HG03520 (cell line): ENCODE results near the gene PCNA.

Source experiments
- ATAC-seq: cut with Tn5 transposase; IDR thresholded peaks from one replicate; pipeline ENCODE4 v1.9.1; 2021; ENCODE audit warnings: mild to moderate bottlenecking, moderate library complexity; ENCODE audit not compliant: unreplicated experiment

The PCNA gene

DNA sequence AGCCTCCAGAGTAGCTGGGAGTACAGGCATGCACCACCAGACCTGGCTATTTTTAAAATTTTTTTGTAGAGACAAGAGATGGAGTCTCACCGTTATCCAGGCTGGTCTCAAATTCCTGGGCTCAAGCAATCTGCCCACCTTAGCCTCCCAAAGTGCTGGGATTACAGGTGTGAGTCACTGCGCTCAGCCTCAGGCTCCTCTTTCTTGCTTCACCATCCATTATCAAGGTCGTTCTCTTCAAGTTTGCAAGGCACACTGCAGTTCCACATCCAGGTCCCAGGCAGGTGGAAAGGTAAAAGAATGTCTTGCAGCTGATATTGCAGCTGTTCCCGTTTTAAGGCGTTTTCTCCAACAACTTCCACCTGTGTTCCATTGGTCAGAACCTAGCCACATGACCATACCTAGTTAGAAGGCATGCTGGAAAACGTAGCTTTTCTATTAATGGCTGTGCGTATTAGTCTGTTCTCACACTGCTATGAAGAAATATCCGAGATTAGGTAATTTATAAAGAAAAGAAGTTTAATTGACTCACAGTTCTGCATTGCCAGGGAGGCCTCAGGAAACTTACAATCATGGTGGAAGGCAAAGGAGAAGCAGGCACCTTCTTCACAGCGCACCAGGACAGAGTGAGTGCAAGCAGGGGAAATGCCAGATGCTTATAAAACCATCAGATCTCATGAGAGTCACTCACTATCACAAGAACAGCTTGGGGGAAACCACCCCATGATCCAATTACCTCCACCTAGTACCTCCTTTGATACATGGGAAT, 51.7 kb downstream of the PCNA start:
- ATAC-seq, result no peak

DNA sequence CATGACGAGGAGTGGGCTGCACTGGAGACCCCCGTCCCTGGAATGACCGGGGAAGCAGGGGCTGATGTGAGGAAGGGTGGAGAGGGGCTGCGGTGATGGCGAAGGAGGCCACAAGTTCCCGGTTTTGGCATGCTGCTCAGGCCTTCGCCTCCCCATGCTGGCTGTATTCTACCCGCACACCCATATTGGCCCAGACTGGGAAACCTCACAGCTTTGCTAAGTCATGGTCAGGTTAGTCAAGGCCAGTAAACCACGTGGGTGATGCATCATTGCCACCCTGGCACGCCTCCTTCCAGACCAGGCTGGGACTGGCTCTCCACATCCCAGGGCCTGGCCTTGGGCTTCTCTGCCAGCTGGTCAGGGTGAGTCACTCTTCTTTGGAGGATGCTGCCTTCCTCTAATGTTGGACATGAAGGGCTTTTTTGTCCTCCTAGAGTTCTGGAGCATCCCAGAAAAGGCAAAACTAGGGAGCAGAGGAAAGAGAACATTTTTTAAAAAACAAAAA, 53.8 kb downstream of the PCNA start:
- no peak for ATAC-seq

DNA sequence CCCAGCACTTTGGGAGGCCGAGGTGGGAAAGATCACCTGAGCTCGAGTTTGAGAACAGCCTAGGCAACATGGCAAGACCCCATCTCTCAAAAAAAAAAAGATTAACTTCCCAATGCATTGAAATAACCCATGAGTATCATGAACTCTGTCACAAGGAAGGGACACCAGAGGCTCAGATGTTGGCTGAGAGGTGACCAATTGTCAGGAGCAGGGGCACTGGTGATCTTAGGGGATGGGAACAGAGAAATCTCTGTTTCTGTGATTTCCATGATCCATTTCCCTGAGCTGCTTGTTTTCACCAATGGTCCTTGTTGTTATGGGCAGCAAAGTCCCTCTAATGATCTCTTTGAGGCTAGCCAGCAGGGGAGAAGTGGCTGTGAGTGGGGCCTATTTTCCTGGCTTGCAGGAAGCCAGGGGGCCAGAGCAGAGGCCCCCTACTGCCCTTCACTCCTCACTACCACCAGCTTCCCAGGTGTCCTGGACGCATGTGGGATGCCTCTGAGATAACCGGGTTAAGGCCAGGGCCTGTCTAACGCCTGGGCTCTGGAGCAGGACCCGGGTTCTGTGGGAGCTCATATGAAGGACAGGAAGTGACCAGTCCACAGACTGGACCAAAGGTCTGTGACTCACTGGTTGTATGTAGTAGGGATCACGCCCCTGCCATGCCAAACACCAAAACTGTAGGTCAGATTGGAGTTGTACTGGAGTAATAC, 54.4 kb downstream of the PCNA start:
- ATAC-seq, result no peak
